ENCODE measurements around the gene NMRAL1.
A peak's percentile ranks its signal among the peaks of the same experiment; 100 is the strongest.

The NMRAL1 gene

GRCh38 chr16:4508806-4509205 is 34.4 kb upstream of the NMRAL1 start:
- H2AFZ ChIP-seq (ENCODE audit: low read depth, low read length), result no peak overlapping the region
- H3K27me3 ChIP-seq (ENCODE audit: low read depth, low read length), result no peaks in the 10 kb centered on the region
- TF ChIP-seq EZH2phosphoT487 (IDR thresholded peaks at IDR 0.05; ENCODE audit: low read depth), result no peak
- TF ChIP-seq CTCF (IDR thresholded peaks at IDR 0.05; ENCODE audit: low read depth, low read length), result no peak
- H4K20me1 ChIP-seq (ENCODE audit: insufficient read depth, low read length), result peaks cover 5% of the 10 kb centered on the region; the same call in 1 of the 2 replicates
- no peak overlapping the region for H3K9ac ChIP-seq (ENCODE audit: low read length)
- H3K4me2 ChIP-seq (ENCODE audit: low read length), result no peak overlapping the region
- no peak overlapping the region for H3K27ac ChIP-seq (ENCODE audit: low read length)
- H3K9me3 ChIP-seq (ENCODE audit: insufficient read depth, low read length), result no peaks in the 10 kb centered on the region
- H3K4me1 ChIP-seq (ENCODE audit: low read length), result peaks cover 21% of the 10 kb centered on the region
- no peak overlapping the region for H3K4me3 ChIP-seq (ENCODE audit: low read length)
- peaks cover 2% of the 10 kb centered on the region for H3K79me2 ChIP-seq (ENCODE audit: low read length)
- H3K36me3 ChIP-seq (replicated peaks; ENCODE audit: low read depth, low read length), result peaks cover 36% of the 10 kb centered on the region

- H4K20me1 ChIP-seq (ENCODE audit: insufficient read depth, low read length), result peaks cover 8% of the 10 kb centered on the region; the same call in 1 of the 2 replicates
- no peak for TF ChIP-seq EZH2phosphoT487 (IDR thresholded peaks at IDR 0.05; ENCODE audit: low read depth)
- TF ChIP-seq CTCF (IDR thresholded peaks at IDR 0.05; ENCODE audit: low read depth, low read length), result no peak
Observed at GRCh38 chr16:4507588-4508345, 33.3 kb upstream of the NMRAL1 start.

GRCh38 chr16:4506450-4506849 is 32.0 kb upstream of the NMRAL1 start:
- Histone ChIP-seq H3K4me1 (ENCODE audit: low read length) (peaks cover 21% of the 10 kb centered on the region), H3K4me3 (ENCODE audit: low read length) (no peak overlapping the region), H3K79me2 (ENCODE audit: low read length) (peaks cover 9% of the 10 kb centered on the region), H3K27ac (ENCODE audit: low read length) (no peak overlapping the region), H3K9me3 (ENCODE audit: insufficient read depth, low read length) (no peaks in the 10 kb centered on the region), H2AFZ (ENCODE audit: low read depth, low read length) (no peak overlapping the region), H4K20me1 (ENCODE audit: insufficient read depth, low read length) (peaks cover 11% of the 10 kb centered on the region; the same call in 1 of the 2 replicates), H3K27me3 (ENCODE audit: low read depth, low read length) (no peaks in the 10 kb centered on the region), H3K36me3 (replicated peaks; ENCODE audit: low read depth, low read length) (peaks cover 30% of the 10 kb centered on the region), H3K9ac (ENCODE audit: low read length) (no peak overlapping the region), H3K4me2 (ENCODE audit: low read length) (0 out of 2 replicates have a peak overlapping the region, but pooled peaks have one; percentile 82)
- peak; percentile 91 for TF ChIP-seq CTCF (IDR thresholded peaks at IDR 0.05; ENCODE audit: low read depth, low read length)
- TF ChIP-seq EZH2phosphoT487 (IDR thresholded peaks at IDR 0.05; ENCODE audit: low read depth), result no peak

More at GRCh38 chr16:4507588-4508345, 33.3 kb upstream of the NMRAL1 start:
- no peak overlapping the region for H3K4me2 ChIP-seq (ENCODE audit: low read length)
- no peaks in the 10 kb centered on the region for H3K9me3 ChIP-seq (ENCODE audit: insufficient read depth, low read length)
- H3K36me3 ChIP-seq (replicated peaks; ENCODE audit: low read depth, low read length), result peaks cover 35% of the 10 kb centered on the region
- no peak overlapping the region for H3K9ac ChIP-seq (ENCODE audit: low read length)
- peaks cover 4% of the 10 kb centered on the region for H3K79me2 ChIP-seq (ENCODE audit: low read length)
- no peak overlapping the region for H3K4me3 ChIP-seq (ENCODE audit: low read length)
- no peaks in the 10 kb centered on the region for H3K27me3 ChIP-seq (ENCODE audit: low read depth, low read length)
- no peak overlapping the region for H2AFZ ChIP-seq (ENCODE audit: low read depth, low read length)
- peaks cover 21% of the 10 kb centered on the region for H3K4me1 ChIP-seq (ENCODE audit: low read length)
- no peak overlapping the region for H3K27ac ChIP-seq (ENCODE audit: low read length)

GRCh38 chr16:4505356-4506147 is 31.1 kb upstream of the NMRAL1 start:
- H3K27ac ChIP-seq (ENCODE audit: low read length), result peak overlapping the region; percentile 83
- H3K4me1 ChIP-seq (ENCODE audit: low read length), result peaks cover 21% of the 10 kb centered on the region
- no peak for TF ChIP-seq CTCF (IDR thresholded peaks at IDR 0.05; ENCODE audit: low read depth, low read length)
- no peak for TF ChIP-seq EZH2phosphoT487 (IDR thresholded peaks at IDR 0.05; ENCODE audit: low read depth)
- peaks cover 17% of the 10 kb centered on the region for H3K79me2 ChIP-seq (ENCODE audit: low read length)
- H3K4me3 ChIP-seq (ENCODE audit: low read length), result peak overlapping the region; percentile 61
- H2AFZ ChIP-seq (ENCODE audit: low read depth, low read length), result no peak overlapping the region
- peak overlapping the region; percentile 51 for H3K9ac ChIP-seq (ENCODE audit: low read length)
- H3K36me3 ChIP-seq (replicated peaks; ENCODE audit: low read depth, low read length), result peaks cover 29% of the 10 kb centered on the region
- H3K4me2 ChIP-seq (ENCODE audit: low read length), result peak overlapping the region; percentile 82
- peaks cover 11% of the 10 kb centered on the region; the same call in 1 of the 2 replicates for H4K20me1 ChIP-seq (ENCODE audit: insufficient read depth, low read length)
- no peaks in the 10 kb centered on the region for H3K9me3 ChIP-seq (ENCODE audit: insufficient read depth, low read length)
- no peaks in the 10 kb centered on the region for H3K27me3 ChIP-seq (ENCODE audit: low read depth, low read length)

Measured in OCI-LY3 (cell line).